ENCODE results near the gene CKS1B. TPM values are rescaled to one million over a fixed set of nuclear protein-coding genes. Genes with fewer than 3 reads are reported as not detected.

The CKS1B gene
- total RNA-seq, 2 experiments from 2014 or later = 1.4 to 3.9 TPM

GRCh38 chr1:155008015-155008941 lies 33.8 kb downstream of the CKS1B start:
- Mint-ChIP-seq H3K4me1 (ENCODE audit: low read depth) (peaks cover 85% of the 10 kb centered on the region), H3K27me3 (no peaks in the 10 kb centered on the region), H3K27ac (peak overlapping the region; percentile 92), H3K9me3 (no peaks in the 10 kb centered on the region), H3K4me3 (peak overlapping the region; percentile 91), H3K36me3 (ENCODE audit: low read depth) (peaks cover 31% of the 10 kb centered on the region)
- H3K4me1 ChIP-seq (ENCODE audit: insufficient read depth, low read length) = peaks cover 95% of the 10 kb centered on the region
- peak overlapping the region; percentile 89 for H3K4me3 ChIP-seq (ENCODE audit: low read length)
- intact Hi-C loops (cut with DNase I, micrococcal nuclease) = no loop called here
- H3K27me3 ChIP-seq (ENCODE audit: control insufficient read depth in 1 of 2, insufficient read depth in 2 of 2, low read length in 2 of 2) = no peaks in the 10 kb centered on the region
- H3K27ac ChIP-seq (ENCODE audit: low read depth in 1 of 2, low read length in 2 of 2) = peak overlapping the region; percentile 87 to 88
- POLR2A ChIA-PET = interaction anchor here (1.0 to 10.7 kb wide), 9 partner anchors 8 to 71 kb away, joined by 3 to 189 read pairs (median 14); partner anchors contain the start of genes ADAM15, CKS1B, FLAD1 and PBXIP1
- DNase-seq (peak in 4 of 14 experiments; percentile 44 to 71 (median 50)), ATAC-seq (ENCODE audit: poor library complexity) (peak; percentile 4)
- H3K36me3 ChIP-seq (ENCODE audit: insufficient read depth, low read length) = peaks cover 18% of the 10 kb centered on the region
- CTCF ChIA-PET = interaction anchor here (1.3 to 4.0 kb wide), 4 partner anchors 9 to 72 kb away, joined by 4 to 31 read pairs (median 8); partner anchors contain the start of gene PMVK
- no peak for TF ChIP-seq CTCF (IDR thresholded peaks at IDR 0.05)
- H3K9me3 ChIP-seq (ENCODE audit: control insufficient read depth in 1 of 2, insufficient read depth in 1 of 2, low read length in 2 of 2) = no peaks in the 10 kb centered on the region

GRCh38 chr1:155009221-155009711 lies 34.8 kb downstream of the CKS1B start:
- Mint-ChIP-seq H3K27me3 (no peaks in the 10 kb centered on the region), H3K36me3 (ENCODE audit: low read depth) (peaks cover 37% of the 10 kb centered on the region), H3K4me3 (peak overlapping the region; percentile 91), H3K27ac (peak overlapping the region; percentile 92), H3K9me3 (no peaks in the 10 kb centered on the region), H3K4me1 (ENCODE audit: low read depth) (peaks cover 87% of the 10 kb centered on the region)
- peak in 3 of 14 experiments; percentile 41 to 52 (median 47) for DNase-seq
- Histone ChIP-seq H3K4me3 (ENCODE audit: low read length) (peak overlapping the region; percentile 89), H3K36me3 (ENCODE audit: insufficient read depth, low read length) (peaks cover 23% of the 10 kb centered on the region), H3K27ac (ENCODE audit: low read depth in 1 of 2, low read length in 2 of 2) (peak overlapping the region; percentile 87 to 88), H3K9me3 (ENCODE audit: control insufficient read depth in 1 of 2, insufficient read depth in 1 of 2, low read length in 2 of 2) (no peaks in the 10 kb centered on the region), H3K4me1 (ENCODE audit: insufficient read depth, low read length) (peaks cover 99% of the 10 kb centered on the region), H3K27me3 (ENCODE audit: control insufficient read depth in 1 of 2, insufficient read depth in 2 of 2, low read length in 2 of 2) (no peaks in the 10 kb centered on the region)
- no peak for ATAC-seq (ENCODE audit: poor library complexity)
- ChIA-PET CTCF (interaction anchor here (1.3 to 4.0 kb wide), 3 partner anchors 8 to 73 kb away, joined by 4 to 31 read pairs (median 12); partner anchors contain the start of gene PMVK), POLR2A (interaction anchor here (1.0 to 10.7 kb wide), 5 partner anchors 9 to 54 kb away, joined by 4 to 189 read pairs (median 14); partner anchors contain the start of genes FLAD1, PBXIP1, PYGO2 and ZBTB7B)
- intact Hi-C loops (cut with DNase I, micrococcal nuclease) = no loop called here
- no peak for TF ChIP-seq CTCF (IDR thresholded peaks at IDR 0.05)

GRCh38 chr1:155009742-155010141 lies 35.3 kb downstream of the CKS1B start:
- H3K4me3 ChIP-seq (ENCODE audit: low read length) = peak overlapping the region; percentile 89
- peak overlapping the region; percentile 87 to 88 for H3K27ac ChIP-seq (ENCODE audit: low read depth in 1 of 2, low read length in 2 of 2)
- ChIA-PET POLR2A (interaction anchor here (1.3 to 10.7 kb wide), 4 partner anchors 10 to 48 kb away, joined by 3 to 189 read pairs (median 9); partner anchors contain the start of genes FLAD1, PYGO2 and ZBTB7B), CTCF (interaction anchor here (1.3 to 2.5 kb wide), 2 partner anchors 11 to 73 kb away, joined by 4 to 12 read pairs; partner anchors contain the start of gene PMVK)
- no peaks in the 10 kb centered on the region for H3K9me3 ChIP-seq (ENCODE audit: control insufficient read depth in 1 of 2, insufficient read depth in 1 of 2, low read length in 2 of 2)
- peaks cover 35% of the 10 kb centered on the region for H3K36me3 Mint-ChIP-seq (ENCODE audit: low read depth)
- no peaks in the 10 kb centered on the region for H3K9me3 Mint-ChIP-seq
- intact Hi-C loops (cut with DNase I, micrococcal nuclease) = no loop called here
- H3K4me1 ChIP-seq (ENCODE audit: insufficient read depth, low read length) = peaks cover 99% of the 10 kb centered on the region
- no peaks in the 10 kb centered on the region for H3K27me3 Mint-ChIP-seq
- H3K27ac Mint-ChIP-seq = peak overlapping the region; percentile 92
- peaks cover 28% of the 10 kb centered on the region for H3K36me3 ChIP-seq (ENCODE audit: insufficient read depth, low read length)
- no peak for DNase-seq
- TF ChIP-seq CTCF (IDR thresholded peaks at IDR 0.05) = no peak
- peaks cover 86% of the 10 kb centered on the region for H3K4me1 Mint-ChIP-seq (ENCODE audit: low read depth)
- no peaks in the 10 kb centered on the region for H3K27me3 ChIP-seq (ENCODE audit: control insufficient read depth in 1 of 2, insufficient read depth in 2 of 2, low read length in 2 of 2)
- no peak for ATAC-seq (ENCODE audit: poor library complexity)
- H3K4me3 Mint-ChIP-seq = peak overlapping the region; percentile 91

All from CD4-positive, alpha-beta T cell (primary cell).